Thymus (tissue), 11 donors: ENCODE results near the gene ASTN2. TPM values are rescaled to one million over a fixed set of nuclear protein-coding genes. Genes with fewer than 3 reads are reported as not detected.

Experiments used
- DNase-seq, 9 donors: peaks; one replicate each; pipeline ENCODE4 v3.0.0-alpha.2; 2013; ENCODE audit warnings: low spot score in 9 of 9, low read depth in 6 of 9, missing footprints in 1 of 9
- H3K27ac ChIP-seq, 2 donors: one replicate each; pipeline ENCODE4 v1.5.1; 2013; ENCODE audit warnings: control low read depth in 1 of 2, low read depth in 1 of 2, low read length in 1 of 2, mild to moderate bottlenecking in 1 of 2, moderate library complexity in 1 of 2
- H3K27me3 ChIP-seq, 2 donors: one replicate each; pipeline ENCODE4 v1.5.1; 2013; ENCODE audit warnings: low read length in 1 of 2; ENCODE audit not compliant: control insufficient read depth in 2 of 2, insufficient read depth in 1 of 2
- H3K36me3 ChIP-seq, 2 donors: one replicate each; pipeline ENCODE4 v1.5.1; 2013; ENCODE audit warnings: low read length in 1 of 2, mild to moderate bottlenecking in 1 of 2, moderate library complexity in 1 of 2; ENCODE audit not compliant: control insufficient read depth in 2 of 2, insufficient read depth in 2 of 2
- H3K4me1 ChIP-seq, 2 donors: one replicate each; pipeline ENCODE4 v1.5.1; 2013; ENCODE audit warnings: low read length in 2 of 2; ENCODE audit not compliant: control insufficient read depth in 2 of 2, insufficient read depth in 2 of 2
- H3K4me3 ChIP-seq, 2 donors: one replicate each; pipeline ENCODE4 v1.5.1; 2013; ENCODE audit warnings: low read length in 2 of 2, control low read depth in 1 of 2, mild to moderate bottlenecking in 1 of 2
- H3K9me3 ChIP-seq, 2 donors: one replicate each; pipeline ENCODE4 v1.5.1; 2013; ENCODE audit warnings: low read length in 1 of 2, mild to moderate bottlenecking in 1 of 2; ENCODE audit not compliant: control insufficient read depth in 2 of 2, insufficient read depth in 1 of 2
- WGBS: extraction: QIAGEN DNeasy Blood & Tissue Kit; methylation state at CpG from one replicate; pipeline ENCODE4 v1.1.7; 2013; 5-methylcytosine and 5-hydroxymethylcytosine counted together
- polyA plus RNA-seq: library from polyadenylated mRNA; stranded (reverse); fragments of 200-250 nt; gene quantifications from one replicate; pipeline ENCODE4 v1.2.3, GENCODE V29; 2013
- total RNA-seq: library from RNA; stranded (reverse); fragments of 120-200 nt; gene quantifications from one replicate; pipeline ENCODE4 v1.2.4, GENCODE V29; 2013
- donor health status: healthy.

Gene ASTN2
- total and polyA plus RNA-seq, 2 donors, result 5.8 to 5.9 TPM

DNA sequence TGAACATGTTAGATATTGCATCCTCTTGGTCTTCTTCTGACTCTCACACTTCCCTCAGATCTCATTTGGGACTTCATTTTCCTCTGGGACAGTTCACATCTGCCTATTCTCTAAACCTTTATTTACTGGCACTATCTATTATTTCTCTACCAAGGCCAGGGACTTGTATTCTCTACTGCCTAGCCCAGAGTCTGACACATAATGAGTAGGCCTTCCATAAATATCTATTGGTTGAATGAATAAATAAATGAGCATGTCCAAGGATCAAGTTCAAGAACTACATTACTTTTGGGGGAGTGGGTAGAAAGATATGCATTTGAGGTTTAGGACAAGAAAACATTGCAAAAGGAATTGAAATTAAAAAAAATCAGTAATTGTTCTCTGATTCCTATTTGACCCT, 477.5 kb downstream of the ASTN2 start:
- Histone ChIP-seq H3K36me3 (no peaks in the 10 kb centered on the region), H3K27me3 (no peaks in the 10 kb centered on the region), H3K4me3 (no peak overlapping the region), H3K9me3 (no peaks in the 10 kb centered on the region), H3K27ac (no peak overlapping the region), H3K4me1 (no peaks in the 10 kb centered on the region)
- DNase-seq, result no peak

- no peaks in the 10 kb centered on the region for H3K9me3 ChIP-seq
- no peak overlapping the region for H3K4me3 ChIP-seq
- H3K27ac ChIP-seq, result no peak overlapping the region
- DNase-seq, result no peak
- no peaks in the 10 kb centered on the region for H3K36me3 ChIP-seq
- H3K27me3 ChIP-seq, result no peaks in the 10 kb centered on the region
- H3K4me1 ChIP-seq, result no peaks in the 10 kb centered on the region
- WGBS, result 72% methylated on average over 5 of the region's 5 CpGs
Measured at GRCh38 chr9:116935149-116935897, 479.5 kb downstream of the ASTN2 start.

DNA sequence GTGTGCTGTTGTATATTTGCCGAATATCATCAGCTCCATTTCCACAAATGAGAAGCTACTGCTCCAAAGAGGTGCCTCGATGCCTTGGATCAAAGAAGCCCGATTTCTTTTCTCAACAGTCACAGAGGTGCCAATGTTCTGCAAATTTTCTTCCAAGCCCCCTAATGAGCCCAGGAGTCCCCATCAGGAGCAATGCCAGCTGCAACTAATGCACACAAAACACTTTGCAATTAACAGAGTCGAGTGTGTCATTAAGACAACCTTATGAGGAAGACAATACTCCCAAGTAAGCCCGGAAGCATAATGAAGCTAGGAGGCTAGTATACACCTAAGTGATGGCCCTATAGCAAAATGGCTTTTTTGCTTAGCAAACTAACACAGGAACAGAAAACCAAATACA, 480.7 kb downstream of the ASTN2 start:
- H3K27ac ChIP-seq, result no peak overlapping the region
- DNase-seq, result no peak
- WGBS, result 94% methylated on average over 5 of the region's 5 CpGs
- no peak overlapping the region for H3K4me3 ChIP-seq
- no peaks in the 10 kb centered on the region for H3K27me3 ChIP-seq
- H3K4me1 ChIP-seq, result no peaks in the 10 kb centered on the region
- no peaks in the 10 kb centered on the region for H3K9me3 ChIP-seq
- no peaks in the 10 kb centered on the region for H3K36me3 ChIP-seq

- DNase-seq, result no peak
- H3K9me3 ChIP-seq, result no peaks in the 10 kb centered on the region
- no peaks in the 10 kb centered on the region for H3K36me3 ChIP-seq
- no peaks in the 10 kb centered on the region for H3K4me1 ChIP-seq
- no peak overlapping the region for H3K27ac ChIP-seq
- H3K4me3 ChIP-seq, result no peak overlapping the region
- H3K27me3 ChIP-seq, result no peaks in the 10 kb centered on the region
- WGBS, result 92% methylated on average over 2 of the region's 2 CpGs
Measured at GRCh38 chr9:116933251-116933650, 481.6 kb downstream of the ASTN2 start.

DNA sequence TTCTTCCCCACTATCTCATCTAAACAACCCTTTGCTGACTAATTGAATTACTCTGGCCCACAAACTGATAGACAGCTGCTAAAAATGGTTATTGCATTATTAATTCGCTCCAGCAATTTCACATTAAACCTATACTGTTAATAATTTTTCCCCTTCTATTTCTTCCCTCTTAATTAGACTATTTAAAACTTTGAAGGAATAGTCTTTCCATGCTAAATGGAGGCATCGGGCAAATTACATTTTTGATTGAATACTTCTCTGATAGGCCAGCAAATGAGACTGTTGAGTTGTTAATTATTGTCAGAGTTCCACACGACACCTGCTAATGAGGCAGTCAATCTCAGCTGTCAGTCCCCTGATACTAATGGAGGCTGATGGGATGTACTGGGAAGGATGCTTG, 485.2 kb downstream of the ASTN2 start:
- Histone ChIP-seq H3K27ac (no peak overlapping the region), H3K9me3 (no peaks in the 10 kb centered on the region), H3K27me3 (no peaks in the 10 kb centered on the region), H3K4me3 (no peak overlapping the region), H3K36me3 (no peaks in the 10 kb centered on the region), H3K4me1 (no peaks in the 10 kb centered on the region)
- 95% methylated on average over 3 of the region's 3 CpGs for WGBS
- DNase-seq, result no peak

GRCh38 chr9:116928884-116929283, 486.0 kb downstream of the ASTN2 start:
- Histone ChIP-seq H3K27ac (no peak overlapping the region), H3K4me1 (no peaks in the 10 kb centered on the region), H3K9me3 (no peaks in the 10 kb centered on the region), H3K4me3 (no peak overlapping the region), H3K27me3 (no peaks in the 10 kb centered on the region), H3K36me3 (no peaks in the 10 kb centered on the region)
- DNase-seq, result no peak
- 92% methylated on average over 4 of the region's 4 CpGs for WGBS

- Histone ChIP-seq H3K27me3 (no peaks in the 10 kb centered on the region), H3K4me3 (no peak overlapping the region), H3K4me1 (no peaks in the 10 kb centered on the region), H3K9me3 (no peaks in the 10 kb centered on the region), H3K27ac (no peak overlapping the region), H3K36me3 (no peaks in the 10 kb centered on the region)
- 46% methylated on average over 2 of the region's 2 CpGs for WGBS
- DNase-seq, result no peak
Measured at GRCh38 chr9:116928289-116928688, 486.6 kb downstream of the ASTN2 start.

DNA sequence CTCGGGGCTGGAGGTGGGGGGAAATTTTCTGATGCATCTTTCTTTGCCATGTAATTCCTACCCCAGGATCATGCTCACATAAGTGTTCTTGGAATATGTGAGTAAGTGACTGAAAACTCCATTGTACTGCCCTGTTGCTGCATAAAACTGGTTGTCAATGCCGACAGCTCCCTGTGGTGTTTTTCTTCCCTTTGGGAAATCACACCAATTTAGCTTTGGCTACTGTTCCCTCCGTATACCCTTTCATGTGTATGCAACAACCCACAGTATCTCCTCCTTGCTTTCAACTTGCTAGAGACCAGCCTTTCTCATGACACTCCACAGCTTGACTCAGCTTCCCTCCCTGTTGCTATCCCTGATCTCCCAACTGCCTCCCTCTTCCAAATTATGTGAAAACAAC, 487.1 kb downstream of the ASTN2 start:
- H3K9me3 ChIP-seq, result no peaks in the 10 kb centered on the region
- 88% methylated on average over 3 of the region's 3 CpGs for WGBS
- no peak overlapping the region for H3K4me3 ChIP-seq
- DNase-seq, result no peak
- H3K4me1 ChIP-seq, result no peaks in the 10 kb centered on the region
- no peak overlapping the region for H3K27ac ChIP-seq
- H3K36me3 ChIP-seq, result no peaks in the 10 kb centered on the region
- no peaks in the 10 kb centered on the region for H3K27me3 ChIP-seq

GRCh38 chr9:116925121-116925520, 489.7 kb downstream of the ASTN2 start:
- H3K27me3 ChIP-seq, result no peaks in the 10 kb centered on the region
- H3K36me3 ChIP-seq, result no peaks in the 10 kb centered on the region
- no peaks in the 10 kb centered on the region for H3K4me1 ChIP-seq
- DNase-seq, result no peak
- H3K4me3 ChIP-seq, result no peak overlapping the region
- H3K9me3 ChIP-seq, result no peaks in the 10 kb centered on the region
- H3K27ac ChIP-seq, result no peak overlapping the region
